Right lobe of liver (tissue), 4 donors: ENCODE measurements around the gene EXT2.

Experiments
- CTCF ChIP-seq, 4 donors: fragments of 200-600 bp in 3 of 4; fragments of 450-650 bp in 1 of 4; IDR thresholded peaks; one replicate each; pipeline versions ENCODE4 v1.5.1 to v1.8.0; 2016 to 2022; ENCODE audit warnings: antibody characterized with exemption in 4 of 4, mild to moderate bottlenecking in 2 of 4
- POLR2A ChIP-seq: fragments of 450-650 bp; IDR thresholded peaks from one replicate; pipeline ENCODE4 v1.6.1; 2017; ENCODE audit warnings: antibody characterized with exemption, mild to moderate bottlenecking
- donor health status: DM: no; HTN: no; CAD: no.
- donor health status: DM: no; HTN: no; CAD: no.
- donor health status: DM: no; HTN: yes; CAD: no.

GRCh38 chr11:44113018-44113417 lies 17.5 kb downstream of the EXT2 start:
- TF ChIP-seq CTCF (IDR thresholded peaks at IDR 0.05) = no peak
- no peak for TF ChIP-seq POLR2A
